ENCODE data around the gene LOXL1. TPM values are rescaled to one million over a fixed set of nuclear protein-coding genes. Genes with fewer than 3 reads are reported as not detected.

LOXL1 gene
- total and polyA plus RNA-seq, 3 donors from 2014 or later = 13.9 to 56.8 (median 14.9) TPM

GRCh38 chr15:73993211-73993994 lies 67.1 kb downstream of the LOXL1 start:
- TF ChIP-seq, protein P1, sequence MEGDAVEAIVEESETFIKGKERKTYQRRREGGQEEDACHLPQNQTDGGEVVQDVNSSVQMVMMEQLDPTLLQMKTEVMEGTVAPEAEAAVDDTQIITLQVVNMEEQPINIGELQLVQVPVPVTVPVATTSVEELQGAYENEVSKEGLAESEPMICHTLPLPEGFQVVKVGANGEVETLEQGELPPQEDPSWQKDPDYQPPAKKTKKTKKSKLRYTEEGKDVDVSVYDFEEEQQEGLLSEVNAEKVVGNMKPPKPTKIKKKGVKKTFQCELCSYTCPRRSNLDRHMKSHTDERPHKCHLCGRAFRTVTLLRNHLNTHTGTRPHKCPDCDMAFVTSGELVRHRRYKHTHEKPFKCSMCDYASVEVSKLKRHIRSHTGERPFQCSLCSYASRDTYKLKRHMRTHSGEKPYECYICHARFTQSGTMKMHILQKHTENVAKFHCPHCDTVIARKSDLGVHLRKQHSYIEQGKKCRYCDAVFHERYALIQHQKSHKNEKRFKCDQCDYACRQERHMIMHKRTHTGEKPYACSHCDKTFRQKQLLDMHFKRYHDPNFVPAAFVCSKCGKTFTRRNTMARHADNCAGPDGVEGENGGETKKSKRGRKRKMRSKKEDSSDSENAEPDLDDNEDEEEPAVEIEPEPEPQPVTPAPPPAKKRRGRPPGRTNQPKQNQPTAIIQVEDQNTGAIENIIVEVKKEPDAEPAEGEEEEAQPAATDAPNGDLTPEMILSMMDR (IDR thresholded peaks at IDR 0.05) = no peak
- no peak for TF ChIP-seq POLR2A (IDR thresholded peaks at IDR 0.05)
- no peaks in the 10 kb centered on the region for H3K27me3 ChIP-seq
- 83 to 86% methylated on average over 8 to 10 of the region's 10 CpGs for WGBS, 2 donors
- intact Hi-C loops (cut with DNase I; ENCODE audit: low total_unique reads) = no loop called here
- no peak overlapping the region for H3K27ac ChIP-seq
- no peaks in the 10 kb centered on the region for H3K36me3 ChIP-seq (ENCODE audit: low read depth, missing control alignments)
- H3K4me3 ChIP-seq = no peak overlapping the region
- H3K4me1 ChIP-seq = peaks cover 48% of the 10 kb centered on the region
- H3K9me3 ChIP-seq = no peaks in the 10 kb centered on the region
- no peak for DNase-seq

DNA sequence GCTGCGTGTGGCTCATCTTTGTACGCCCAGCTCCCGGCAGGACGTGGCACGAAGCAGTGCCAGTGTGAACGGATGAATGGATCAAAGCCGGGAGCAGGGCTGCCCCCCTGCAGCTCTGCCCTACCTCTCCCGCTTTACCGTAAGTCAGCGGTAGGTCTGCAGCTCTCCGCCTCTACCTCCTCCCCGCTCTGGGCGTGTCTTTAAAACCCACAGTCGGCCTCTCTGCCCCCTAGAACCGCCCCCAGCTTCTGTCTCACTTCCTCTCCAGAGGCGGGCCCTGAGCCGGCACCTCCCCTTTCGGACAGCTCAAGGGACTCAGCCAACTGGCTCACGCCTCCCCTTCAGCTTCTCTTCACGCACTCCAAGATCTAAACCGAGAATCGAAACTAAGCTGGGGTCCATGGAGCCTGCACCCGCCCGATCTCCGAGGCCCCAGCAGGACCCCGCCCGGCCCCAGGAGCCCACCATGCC lies 68.2 kb downstream of the LOXL1 start, which contains the start of gene PML:
Gene PML (plus strand): TSS at position 304 of the 471 bp plus-strand sequence. CDS start 97 bp downstream, at position 401.
- intact Hi-C loops (cut with DNase I; ENCODE audit: low total_unique reads) = no loop called here
- WGBS, 2 donors = 0 to 1% methylated on average over 16 to 27 of the region's 27 CpGs
- H3K27me3 ChIP-seq = no peaks in the 10 kb centered on the region
- H3K4me3 ChIP-seq = peak within 1 kb of the TSS; percentile 71 to 98
- peak; percentile 99 for DNase-seq
- TF ChIP-seq, protein P1 (IDR thresholded peaks at IDR 0.05) = no peak
- TF ChIP-seq POLR2A (IDR thresholded peaks at IDR 0.05) = peak; percentile 67
- no peaks in the 10 kb centered on the region for H3K36me3 ChIP-seq (ENCODE audit: low read depth, missing control alignments)
- H3K4me1 ChIP-seq = peaks cover 44% of the 10 kb centered on the region
- no peaks in the 10 kb centered on the region for H3K9me3 ChIP-seq
- peak within 1 kb of the TSS; percentile 92 for H3K27ac ChIP-seq

DNA sequence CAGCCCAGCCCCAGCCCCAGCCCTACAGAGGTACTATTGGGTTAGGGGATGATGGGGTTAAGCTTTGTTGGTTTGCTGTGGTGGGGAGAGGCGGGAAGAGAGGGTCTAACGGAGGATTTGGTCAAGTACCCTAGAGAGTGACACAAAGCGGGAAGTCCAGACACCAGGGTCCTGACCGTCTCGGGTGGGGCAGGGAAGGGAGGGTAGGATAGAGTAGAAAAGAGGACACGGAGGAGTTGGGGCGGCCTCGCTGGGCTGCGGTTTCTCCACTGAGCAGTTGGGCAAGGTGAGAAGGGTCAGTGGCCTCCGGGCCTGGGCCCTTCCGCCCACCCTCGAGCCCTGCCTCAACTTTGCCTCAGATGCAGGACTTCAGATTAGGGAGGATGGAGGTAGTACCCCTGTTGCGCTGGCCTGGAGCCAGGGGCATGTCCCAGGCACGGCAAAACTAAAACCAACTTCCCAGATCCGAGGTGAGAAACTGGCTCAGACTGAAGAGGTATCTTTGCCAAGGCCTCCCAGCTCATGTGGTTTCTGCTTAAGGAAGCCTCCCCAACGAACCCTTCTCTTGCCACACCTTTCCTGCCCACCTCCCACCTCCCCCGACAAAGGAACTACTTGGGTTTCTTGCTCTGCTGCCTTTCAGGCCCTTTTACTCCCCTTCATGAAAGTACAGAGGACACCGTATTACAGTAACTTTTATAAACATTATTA lies 68.8 kb downstream of the LOXL1 start:
- WGBS, 2 donors = 1% methylated on average over 18 of the region's 18 CpGs
- Histone ChIP-seq H3K36me3 (ENCODE audit: low read depth, missing control alignments) (no peaks in the 10 kb centered on the region), H3K27me3 (no peaks in the 10 kb centered on the region), H3K27ac (peak overlapping the region; percentile 92), H3K4me3 (peak overlapping the region; percentile 71 to 98), H3K9me3 (no peaks in the 10 kb centered on the region), H3K4me1 (peaks cover 41% of the 10 kb centered on the region)
- TF ChIP-seq, protein P1 (IDR thresholded peaks at IDR 0.05) = no peak
- no peak for TF ChIP-seq POLR2A (IDR thresholded peaks at IDR 0.05)
- intact Hi-C loops (cut with DNase I; ENCODE audit: low total_unique reads) = no loop called here
- no peak for DNase-seq

DNA sequence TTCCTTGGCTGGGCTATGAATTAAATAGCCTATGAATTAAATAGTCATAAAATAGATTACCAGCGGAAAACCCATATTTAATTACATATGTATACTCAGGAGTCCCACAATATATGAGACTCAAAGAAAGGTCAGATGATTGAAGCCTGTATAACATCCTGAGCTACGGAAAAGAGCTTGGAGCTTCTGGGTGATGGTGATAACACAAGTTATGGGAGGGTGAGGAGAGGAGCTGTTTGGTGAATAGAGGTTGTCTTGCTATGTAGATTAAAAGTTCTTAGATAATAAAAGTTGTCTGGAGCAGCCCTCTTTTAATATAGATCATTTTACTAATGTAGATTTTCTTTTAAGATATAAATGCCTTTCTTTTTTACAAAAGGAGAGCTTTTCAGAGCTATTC lies 70.0 kb downstream of the LOXL1 start:
- intact Hi-C loops (cut with DNase I; ENCODE audit: low total_unique reads) = no loop called here
- H3K27me3 ChIP-seq = no peaks in the 10 kb centered on the region
- no peaks in the 10 kb centered on the region for H3K9me3 ChIP-seq
- peak overlapping the region; percentile 92 for H3K27ac ChIP-seq
- DNase-seq = no peak
- peaks cover 29% of the 10 kb centered on the region for H3K4me1 ChIP-seq
- H3K36me3 ChIP-seq (ENCODE audit: low read depth, missing control alignments) = no peaks in the 10 kb centered on the region
- peak overlapping the region in 1 of 2 donors; percentile 98 for H3K4me3 ChIP-seq
- TF ChIP-seq, protein P1 (IDR thresholded peaks at IDR 0.05) = no peak
- no peak for TF ChIP-seq POLR2A (IDR thresholded peaks at IDR 0.05)
- 44 to 52% methylated on average over 2 of the region's 2 CpGs for WGBS, 2 donors

All from testis (tissue), 3 donors.